K562 (cell line): Measurements from ENCODE around the gene PGGHG. TPM values are rescaled to one million over a fixed set of nuclear protein-coding genes. Genes with fewer than 3 reads are reported as not detected.
A peak's percentile ranks its signal among the peaks of the same experiment; 100 is the strongest.

Experiments
- AFF4 ChIP-seq: sonication (generic); formaldehyde crosslinking; IDR thresholded peaks from 2 replicates; pipeline ENCODE4 v1.8.0; 2023; ENCODE audit warnings: mild to moderate bottlenecking, missing genetic modification reagents
- ATF2 ChIP-seq: sonication (generic); formaldehyde crosslinking; IDR thresholded peaks from 2 replicates; pipeline ENCODE4 v1.8.1; 2022; ENCODE audit warnings: missing genetic modification reagents
- CCAR2 ChIP-seq: fragments of 200-400 bp; formaldehyde crosslinking; IDR thresholded peaks from 2 replicates; pipeline ENCODE4 v1.6.1; 2017; ENCODE audit warnings: mild to moderate bottlenecking, low read depth, low read length
- DPF2 ChIP-seq: fragments of 450-650 bp; IDR thresholded peaks from 2 replicates; pipeline ENCODE4 v1.6.1; 2016
- E2F8 ChIP-seq: fragments of 450-650 bp; IDR thresholded peaks from 2 replicates; pipeline ENCODE4 v1.7.1; 2018; ENCODE audit warnings: mild to moderate bottlenecking, low read depth; ENCODE audit not compliant: partially characterized antibody
- FOXM1 ChIP-seq, 2 experiments: fragments of 450-650 bp in 1 of 2; sonication (generic) in 1 of 2; formaldehyde crosslinking in 1 of 2; IDR thresholded peaks; 2 replicates each; pipeline versions ENCODE4 v1.6.1 to v1.9.0; 2017 to 2022; ENCODE audit warnings: low read depth in 2 of 2, mild to moderate bottlenecking in 2 of 2, missing genetic modification reagents in 1 of 2, moderate library complexity in 1 of 2
- GTF2F1 ChIP-seq: IDR thresholded peaks from 2 replicates; pipeline ENCODE4 v1.6.1; 2011; ENCODE audit warnings: low read depth, low read length, improper control_type of control experiment
- HEY1 ChIP-seq: fragments of 250-450 bp; sonication (Bioruptor Pico); IDR thresholded peaks from 2 replicates; pipeline ENCODE4 v1.5.0; 2020; ENCODE audit warnings: mild to moderate bottlenecking, moderate library complexity, borderline replicate concordance
- HNRNPK ChIP-seq: fragments of 200-400 bp; formaldehyde crosslinking; IDR thresholded peaks from one replicate; pipeline ENCODE4 v1.6.1; 2018; ENCODE audit warnings: mild to moderate bottlenecking, low read depth, low read length; ENCODE audit not compliant: poor library complexity, severe bottlenecking
- MCM2 ChIP-seq: fragments of 450-650 bp; IDR thresholded peaks from 2 replicates; pipeline ENCODE4 v1.6.1; 2017; ENCODE audit warnings: low read depth, mild to moderate bottlenecking
- MEF2D ChIP-seq: conservative IDR thresholded peaks from 2 replicates; pipeline ENCODE4 v1.6.1; 2016; ENCODE audit warnings: low read depth, missing genetic modification characterization, missing compliant biosample characterization
- NFE2 ChIP-seq: IDR thresholded peaks from 2 replicates; pipeline ENCODE4 v1.6.1; 2014; ENCODE audit warnings: antibody characterized with exemption, low read depth
- POLR2AphosphoS2 ChIP-seq: IDR thresholded peaks from 2 replicates; pipeline ENCODE4 v1.6.1; 2012; ENCODE audit warnings: low read length, improper control_type of control experiment
- UBTF ChIP-seq, 2 experiments: IDR thresholded peaks; 2 replicates each; pipeline ENCODE4 v1.6.1; 2012; ENCODE audit warnings: improper control_type of control experiment in 2 of 2, low read depth in 2 of 2, low read length in 2 of 2, borderline replicate concordance in 1 of 2
- ZC3H8 ChIP-seq: fragments of 450-650 bp; IDR thresholded peaks from 2 replicates; pipeline ENCODE4 v1.6.1; 2017
- ZNF212 ChIP-seq: fragments of 450-650 bp; formaldehyde crosslinking; IDR thresholded peaks from 2 replicates; pipeline ENCODE4 v1.4.0; 2020; ENCODE audit warnings: mild to moderate bottlenecking
- ZNF253 ChIP-seq: fragments of 250-450 bp; sonication (Bioruptor Pico); conservative IDR thresholded peaks from 2 replicates; pipeline ENCODE4 v1.6.1; 2021; ENCODE audit warnings: mild to moderate bottlenecking
- polyA plus RNA-seq, 8 experiments: library from polyadenylated mRNA; depleted of rRNA in 4 of 8; stranded (reverse) in 5 of 8; unstranded in 3 of 8; fragments of >200 nt; fragmentation: Nextera tagmentation in 2 of 8; fragmentation: Illumina TruSeq in 1 of 8; extraction: Ambion mirVana in 2 of 8; extraction: Trizol in 1 of 8; gene quantifications; 2 replicates each; pipeline versions ENCODE4 v1.2.1 to v1.2.3, GENCODE V29; 2011 to 2014; ENCODE audit warnings: inconsistent platforms in 1 of 8, missing spikeins in 1 of 8
- total RNA-seq, 7 experiments: library from RNA; depleted of rRNA in 6 of 7; stranded (reverse); fragments of >200 nt in 6 of 7; fragmentation: Illumina TruSeq in 2 of 7; extraction: Trizol in 2 of 7; gene quantifications; 2 replicates each; pipeline versions ENCODE4 v1.2.1 to v1.2.3, GENCODE V29; 2011 to 2021; ENCODE audit warnings: low replicate concordance in 1 of 7

The PGGHG gene
- total and polyA plus RNA-seq, 9 of the 15 experiments (the other 6 are each of a cell fraction or from before 2014, with no cell fraction given), result 0.38 to 85.1 (median 18.1) TPM

GRCh38 chr11:313787-314553, 25.0 kb downstream of the PGGHG start, which contains the start of gene IFITM1 (continued):
- no peak for TF ChIP-seq E2F8
- no peak for TF ChIP-seq MCM2
- TF ChIP-seq CCAR2, result no peak
- TF ChIP-seq MEF2D, result no peak
- no peak for TF ChIP-seq NFE2
- no peak for TF ChIP-seq ZC3H8
- TF ChIP-seq POLR2AphosphoS2, result peak; percentile 61; the same call in 1 of the 2 replicates
- no peak for TF ChIP-seq ZNF253 (CRISPR knock-in tag)
- TF ChIP-seq GTF2F1, result peak; percentile 62; the same call in 1 of the 2 replicates
- 0 out of 2 replicates have a peak, but pooled peaks have one; percentile 11 for TF ChIP-seq ZNF212 (CRISPR knock-in tag)
- peak; percentile 45 for TF ChIP-seq FOXM1 (IDR thresholded peaks at IDR 0.05; ENCODE audit: low read depth)
- TF ChIP-seq FOXM1 (CRISPR knock-in tag; IDR thresholded peaks at IDR 0.05; ENCODE audit: low read depth), result no peak
- TF ChIP-seq HNRNPK, result no peak
- no peak for TF ChIP-seq HEY1 (CRISPR knock-in tag)
- TF ChIP-seq DPF2, result no peak
- TF ChIP-seq AFF4 (CRISPR knock-in tag), result no peak
- TF ChIP-seq ATF2 (CRISPR knock-in tag), result no peak
- TF ChIP-seq UBTF (IDR thresholded peaks at IDR 0.05; ENCODE audit: borderline replicate concordance in 1 of 2, low read depth in 2 of 2, low read length in 2 of 2), result peak in 1 of 2 experiments; percentile 62; a peak in 1 of 4 replicates
